T-cell (primary cell): ENCODE measurements around the gene AGBL1. TPM values are rescaled to one million over a fixed set of nuclear protein-coding genes. Genes with fewer than 3 reads are reported as not detected.

ENCODE experiments used
- ATAC-seq, 4 experiments: fragments of 200-7000 bp in 3 of 4; fragments of 150-1000 bp in 1 of 4; cut with Tn5 transposase; replicated peaks in 1 of 4; 1 replicate in 3 of 4; 2 replicates in 1 of 4; pipeline ENCODE4 v1.10.0; 2021; ENCODE audit warnings: moderate library complexity in 3 of 4, mild to moderate bottlenecking in 2 of 4, moderate number of reproducible peaks in 1 of 4
- CTCF ChIA-PET, 2 donors: fragments of 300-600 bp; sonication (Branson Sonifier 250); formaldehyde crosslinking; loops; one replicate each; lab custom pipeline; 2022; ENCODE audit warnings: antibody characterized with exemption in 2 of 2; lab: Charles Lee
- POLR2A ChIA-PET, 2 donors: fragments of 300-600 bp; sonication (Branson Sonifier 250); formaldehyde crosslinking; loops; one replicate each; lab custom pipeline; 2022; ENCODE audit warnings: antibody characterized with exemption in 2 of 2; lab: Charles Lee
- DNase-seq, 35 experiments: peaks; one replicate each; pipeline versions ENCODE4 v3.0.0 to v3.0.0-alpha.2; 2013 to 2023
- H3K27ac ChIP-seq: one replicate; pipeline ENCODE4 v1.5.1; 2013; ENCODE audit warnings: low read length
- H3K27me3 ChIP-seq, 2 experiments: replicated peaks in 1 of 2; 1 replicate in 1 of 2; 2 replicates in 1 of 2; pipeline versions ENCODE4 v1.6.1 to v1.7.0; 2013; ENCODE audit warnings: low read length in 1 of 2, mixed read lengths in 1 of 2; ENCODE audit not compliant: control insufficient read depth in 2 of 2, insufficient read depth in 2 of 2; ENCODE audit errors: extremely low read depth in 1 of 2
- H3K36me3 ChIP-seq, 2 donors: 1 replicate in 1 of 2; 2 replicates in 1 of 2; pipeline versions ENCODE4 v1.6.1 to v1.7.0; 2013; ENCODE audit warnings: low read length in 1 of 2; ENCODE audit not compliant: control insufficient read depth in 2 of 2, insufficient read depth in 1 of 2; ENCODE audit errors: extremely low read depth in 1 of 2
- H3K4me1 ChIP-seq, 2 experiments: 1 replicate in 1 of 2; 2 replicates in 1 of 2; pipeline versions ENCODE4 v1.6.1 to v1.7.0; 2013; ENCODE audit warnings: low read length in 2 of 2, mixed read lengths in 1 of 2; ENCODE audit not compliant: insufficient read depth in 2 of 2, control insufficient read depth in 1 of 2; ENCODE audit errors: extremely low read depth in 1 of 2
- H3K4me3 ChIP-seq, 2 donors: 1 replicate in 1 of 2; 2 replicates in 1 of 2; pipeline versions ENCODE4 v1.5.1 to v1.7.0; 2013; ENCODE audit warnings: mild to moderate bottlenecking in 2 of 2, low read length in 1 of 2, moderate library complexity in 1 of 2; ENCODE audit not compliant: control insufficient read depth in 1 of 2; ENCODE audit errors: extremely low read depth in 1 of 2
- H3K9me3 ChIP-seq: 2 replicates; pipeline ENCODE4 v1.7.0; 2013
- H3K27ac Mint-ChIP-seq, 2 donors: one replicate each; pipeline ENCODE4 v1.8.0; 2020 to 2021; ENCODE audit warnings: mild to moderate bottlenecking in 2 of 2, mixed read lengths in 2 of 2
- H3K27me3 Mint-ChIP-seq, 2 donors: one replicate each; pipeline ENCODE4 v1.8.0; 2021 to 2022; ENCODE audit warnings: mixed read lengths in 2 of 2
- H3K36me3 Mint-ChIP-seq: one replicate; pipeline ENCODE4 v1.8.0; 2021; ENCODE audit warnings: mixed read lengths
- H3K4me1 Mint-ChIP-seq, 3 donors: one replicate each; pipeline ENCODE4 v1.8.0; 2020 to 2022; ENCODE audit warnings: mixed read lengths in 3 of 3, mild to moderate bottlenecking in 1 of 3
- H3K4me3 Mint-ChIP-seq, 3 donors: one replicate each; pipeline ENCODE4 v1.8.0; 2020 to 2022; ENCODE audit warnings: mild to moderate bottlenecking in 3 of 3, mixed read lengths in 3 of 3, moderate library complexity in 3 of 3
- H3K9me3 Mint-ChIP-seq, 3 donors: one replicate each; pipeline ENCODE4 v1.8.0; 2020 to 2022; ENCODE audit warnings: mixed read lengths in 3 of 3
- WGBS: methylation state at CpG from one replicate; pipeline ENCODE4 v1.1.5; 2013; ENCODE audit warnings: missing lambda C conversion rate; ENCODE audit not compliant: insufficient coverage; 5-methylcytosine and 5-hydroxymethylcytosine counted together
- total RNA-seq, 35 experiments: library from RNA in 6 of 35; stranded (reverse) in 6 of 35; fragments of 120-200 nt in 1 of 35; gene quantifications; one replicate each; pipeline versions ENCODE4 v1.2.1 to v1.2.4 and lab custom pipeline; 2013 to 2026

The AGBL1 gene
- total RNA-seq, 5 donors from 2014 or later (not counting 1 experiment from before 2014, with no cell fraction given): not detected

GRCh38 chr15:86155551-86155950 lies 75.9 kb downstream of the AGBL1 start:
- no peak overlapping the region for H3K4me3 ChIP-seq
- no peaks in the 10 kb centered on the region for H3K4me1 ChIP-seq
- WGBS: no CpG with 5 or more reads among the region's 3 CpGs
- Mint-ChIP-seq H3K27ac (no peak overlapping the region), H3K27me3 (peaks cover 1 to 5% of the 10 kb centered on the region in 2 donors), H3K36me3 (no peaks in the 10 kb centered on the region), H3K4me3 (no peak overlapping the region), H3K4me1 (no peaks in the 10 kb centered on the region), H3K9me3 (peaks cover 0 to 18% (median 16%) of the 10 kb centered on the region in 3 donors)
- ChIA-PET POLR2A (interaction anchor here in 1 of 2 donors (0.7 kb wide), 1 partner anchor 11 kb away, joined by 4 read pairs; no protein-coding TSS in a partner anchor), CTCF (no interaction called here)
- no peak overlapping the region for H3K27ac ChIP-seq
- H3K9me3 ChIP-seq: no peaks in the 10 kb centered on the region
- no peaks in the 10 kb centered on the region for H3K27me3 ChIP-seq
- no peak for ATAC-seq
- no peaks in the 10 kb centered on the region for H3K36me3 ChIP-seq
- DNase-seq: no peak

DNA sequence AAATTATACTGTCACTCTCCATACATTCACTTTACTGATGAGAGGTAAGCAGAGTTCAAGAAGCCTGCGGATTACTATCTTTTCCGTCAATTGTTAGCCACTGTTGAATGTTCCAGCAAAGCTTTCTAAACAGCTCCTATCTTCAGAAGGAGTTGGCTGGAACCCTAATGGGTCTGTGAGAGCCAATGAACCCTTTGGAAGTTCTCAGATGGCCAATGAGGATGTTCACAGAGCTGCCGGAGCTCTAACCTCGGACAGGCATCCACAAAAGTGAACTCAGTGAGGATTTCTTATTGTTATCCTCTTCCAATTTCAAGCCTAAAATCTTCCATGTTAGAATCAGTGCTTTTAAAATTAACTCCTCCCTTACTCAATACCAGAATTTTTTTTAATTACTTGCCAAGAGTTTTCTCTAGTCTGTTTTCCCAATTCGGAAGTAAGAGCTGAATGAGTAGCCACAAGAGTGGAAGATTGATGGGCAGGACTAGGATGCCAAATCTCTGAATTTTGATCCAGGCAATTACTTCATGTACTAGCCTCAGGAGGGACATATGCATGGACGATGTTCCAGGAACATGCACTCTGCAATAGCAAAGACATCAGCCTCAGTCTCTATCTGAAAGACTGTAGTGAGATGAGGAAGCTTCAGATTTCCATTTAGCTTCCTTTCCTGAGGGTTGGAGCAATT lies 78.1 kb downstream of the AGBL1 start:
- Mint-ChIP-seq H3K27ac (no peak overlapping the region), H3K4me1 (no peaks in the 10 kb centered on the region)

GRCh38 chr15:86159468-86159867 lies 79.8 kb downstream of the AGBL1 start:
- no peak for ATAC-seq
- Histone ChIP-seq H3K4me3 (no peak overlapping the region), H3K27me3 (no peaks in the 10 kb centered on the region), H3K4me1 (no peaks in the 10 kb centered on the region), H3K9me3 (no peaks in the 10 kb centered on the region), H3K27ac (no peak overlapping the region), H3K36me3 (no peaks in the 10 kb centered on the region)
- no peak overlapping the region for H3K4me3 Mint-ChIP-seq
- H3K36me3 Mint-ChIP-seq: no peaks in the 10 kb centered on the region
- no peaks in the 10 kb centered on the region for H3K9me3 Mint-ChIP-seq
- no peak overlapping the region for H3K27ac Mint-ChIP-seq
- DNase-seq: no peak
- WGBS: 86% methylated on average over 1 of the region's 3 CpGs
- H3K27me3 Mint-ChIP-seq: peaks cover 4 to 8% of the 10 kb centered on the region in 2 donors
- POLR2A ChIA-PET: no interaction called here
- H3K4me1 Mint-ChIP-seq: no peaks in the 10 kb centered on the region
- CTCF ChIA-PET: interaction anchor here in 1 of 2 donors (0.7 kb wide), 1 partner anchor 1435 kb away, joined by 5 read pairs; no protein-coding TSS in a partner anchor

More for the DNA sequence above, 78.1 kb downstream of the AGBL1 start:
- Histone ChIP-seq H3K9me3 (no peaks in the 10 kb centered on the region), H3K4me3 (no peak overlapping the region), H3K27ac (no peak overlapping the region), H3K4me1 (no peaks in the 10 kb centered on the region), H3K27me3 (no peaks in the 10 kb centered on the region), H3K36me3 (no peaks in the 10 kb centered on the region)
- no peak for ATAC-seq
- ChIA-PET CTCF (no interaction called here), POLR2A (no interaction called here)
- no peak overlapping the region for H3K4me3 Mint-ChIP-seq
- peaks cover 3 to 7% of the 10 kb centered on the region in 2 donors for H3K27me3 Mint-ChIP-seq
- 60% methylated on average over 1 of the region's 6 CpGs for WGBS
- no peak for DNase-seq
- peaks cover 0 to 2% (median under 1%) of the 10 kb centered on the region in 3 donors for H3K9me3 Mint-ChIP-seq
- H3K36me3 Mint-ChIP-seq: no peaks in the 10 kb centered on the region

DNA sequence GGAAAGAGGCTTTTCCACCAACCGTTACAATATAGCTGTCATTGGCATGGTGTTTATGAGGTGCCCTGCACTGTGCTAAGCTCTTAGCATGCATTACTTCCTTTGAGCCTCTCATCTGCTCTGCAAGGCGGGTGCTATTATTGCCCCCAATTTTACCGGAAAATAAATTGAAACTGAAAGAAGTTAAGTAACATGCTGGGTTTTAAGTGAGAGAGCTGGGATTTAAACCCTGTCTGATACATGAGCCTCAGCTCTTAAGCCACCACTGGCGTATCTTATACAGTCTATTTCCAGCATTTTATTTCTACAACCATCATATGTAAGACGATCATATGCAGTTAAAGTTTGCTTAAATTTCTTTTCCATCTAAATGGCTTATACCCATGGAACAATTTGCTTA lies 81.6 kb downstream of the AGBL1 start:
- no peak overlapping the region for H3K27ac Mint-ChIP-seq
- H3K9me3 ChIP-seq: no peaks in the 10 kb centered on the region
- POLR2A ChIA-PET: no interaction called here
- DNase-seq (no peak), ATAC-seq (no peak)
- H3K4me1 Mint-ChIP-seq: no peaks in the 10 kb centered on the region
- CTCF ChIA-PET: no interaction called here
- H3K4me3 ChIP-seq: no peak overlapping the region
- WGBS: no CpG with 5 or more reads among the region's 5 CpGs
- no peak overlapping the region for H3K4me3 Mint-ChIP-seq
- no peaks in the 10 kb centered on the region for H3K4me1 ChIP-seq
- no peak overlapping the region for H3K27ac ChIP-seq
- peaks cover 8 to 9% of the 10 kb centered on the region in 2 donors for H3K27me3 Mint-ChIP-seq
- H3K9me3 Mint-ChIP-seq: no peaks in the 10 kb centered on the region
- peaks cover 0 to 1% of the 10 kb centered on the region in 2 experiments for H3K27me3 ChIP-seq
- H3K36me3 Mint-ChIP-seq: no peaks in the 10 kb centered on the region
- no peaks in the 10 kb centered on the region for H3K36me3 ChIP-seq

GRCh38 chr15:86162172-86162591 lies 82.5 kb downstream of the AGBL1 start:
- H3K4me1 ChIP-seq: no peaks in the 10 kb centered on the region
- ChIA-PET POLR2A (no interaction called here), CTCF (no interaction called here)
- no peak overlapping the region for H3K4me3 Mint-ChIP-seq
- no peaks in the 10 kb centered on the region for H3K9me3 Mint-ChIP-seq
- H3K27me3 ChIP-seq: peaks cover 0 to 3% of the 10 kb centered on the region in 2 experiments
- no CpG with 5 or more reads among the region's 2 CpGs for WGBS
- DNase-seq (no peak), ATAC-seq (no peak)
- peaks cover 7 to 8% of the 10 kb centered on the region in 2 donors for H3K27me3 Mint-ChIP-seq
- no peaks in the 10 kb centered on the region for H3K9me3 ChIP-seq
- H3K27ac Mint-ChIP-seq: no peak overlapping the region
- H3K27ac ChIP-seq: no peak overlapping the region
- H3K36me3 Mint-ChIP-seq: no peaks in the 10 kb centered on the region
- H3K36me3 ChIP-seq: no peaks in the 10 kb centered on the region
- H3K4me3 ChIP-seq: no peak overlapping the region
- H3K4me1 Mint-ChIP-seq: no peaks in the 10 kb centered on the region

DNA sequence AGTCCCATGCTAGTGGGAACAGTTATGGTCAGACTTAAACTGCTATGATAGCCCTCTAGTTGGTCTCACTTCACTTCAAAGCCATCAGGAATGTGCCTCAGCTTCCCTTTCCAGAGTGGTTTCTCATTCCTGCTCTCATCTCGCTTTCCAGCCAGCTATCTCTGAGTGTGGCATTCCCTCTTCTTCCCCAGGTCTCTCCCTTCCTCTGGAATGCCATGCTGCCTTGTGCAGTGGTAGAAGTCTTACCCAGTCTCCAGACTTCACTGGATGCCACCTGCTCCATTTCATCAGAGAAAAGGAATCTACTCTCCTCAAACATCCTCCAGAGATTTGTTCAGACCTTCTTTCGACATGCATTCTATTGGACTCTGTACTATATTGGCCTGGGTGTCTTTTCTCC lies 83.0 kb downstream of the AGBL1 start:
- peaks cover 0 to 3% of the 10 kb centered on the region in 2 experiments for H3K27me3 ChIP-seq
- WGBS: 78% methylated on average over 1 of the region's 2 CpGs

More for the DNA sequence above, 83.0 kb downstream of the AGBL1 start:
- no peak overlapping the region for H3K27ac Mint-ChIP-seq
- H3K4me1 Mint-ChIP-seq: no peaks in the 10 kb centered on the region
- H3K4me3 Mint-ChIP-seq: no peak overlapping the region
- H3K9me3 ChIP-seq: no peaks in the 10 kb centered on the region
- H3K27ac ChIP-seq: no peak overlapping the region
- DNase-seq (no peak), ATAC-seq (no peak)
- H3K27me3 Mint-ChIP-seq: peaks cover 7 to 12% of the 10 kb centered on the region in 2 donors
- POLR2A ChIA-PET: no interaction called here
- H3K9me3 Mint-ChIP-seq: no peaks in the 10 kb centered on the region
- H3K36me3 Mint-ChIP-seq: no peaks in the 10 kb centered on the region
- H3K36me3 ChIP-seq: no peaks in the 10 kb centered on the region
- CTCF ChIA-PET: no interaction called here
- H3K4me1 ChIP-seq: no peaks in the 10 kb centered on the region
- no peak overlapping the region for H3K4me3 ChIP-seq
